HG03095 (cell line): ENCODE results near the gene PIP4K2A.
"Not testable (repeated sequence)": the region's sequence is repeated elsewhere in the genome, so short reads cannot be mapped to it uniquely, and the experiment has no call there.

Experiments
- ATAC-seq: cut with Tn5 transposase; IDR thresholded peaks from one replicate; pipeline ENCODE4 v1.9.1; 2021; ENCODE audit warnings: moderate library complexity; ENCODE audit not compliant: unreplicated experiment

The PIP4K2A gene

GRCh38 chr10:22714479-22715289, at the start of gene PIP4K2A:
TSS of gene PIP4K2A (minus strand) at chr10:22714578. CDS start at chr10:22714326, 252 bp downstream.
- peak; percentile 67 for ATAC-seq

DNA sequence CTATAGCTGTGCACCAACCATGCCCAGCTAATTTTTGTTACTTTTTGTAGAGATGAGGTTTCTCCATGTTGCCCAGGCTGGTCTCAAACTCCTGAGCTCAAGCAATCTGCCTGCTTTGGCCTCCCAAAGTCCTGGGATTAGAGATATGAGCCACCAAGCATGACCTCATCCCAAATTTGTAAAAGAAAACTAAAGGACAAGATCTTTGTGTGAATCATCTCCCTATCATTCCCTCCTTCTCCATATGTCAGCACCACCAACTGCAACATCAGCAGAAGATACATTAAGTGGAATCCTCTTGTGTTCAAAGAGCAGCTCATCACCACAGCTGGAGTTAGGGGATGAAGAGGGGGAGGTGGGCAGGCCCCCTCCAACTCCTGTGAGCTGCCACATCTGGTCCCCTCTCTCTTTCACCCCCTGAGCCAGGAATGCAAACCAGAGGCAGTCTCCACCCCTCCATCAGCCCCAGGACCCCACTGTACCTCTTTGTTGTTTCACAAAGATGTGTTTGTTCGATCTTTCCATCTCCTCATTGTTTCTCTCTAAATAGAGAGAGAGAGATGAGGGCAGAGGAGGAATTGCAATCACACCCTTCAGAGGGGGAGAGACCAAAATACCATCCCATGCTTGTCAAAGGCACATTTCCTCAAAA, 47.3 kb upstream of the PIP4K2A start:
- ATAC-seq: no peak

GRCh38 chr10:22760025-22760424, 45.6 kb upstream of the PIP4K2A start:
- ATAC-seq: no peak

- no peak for ATAC-seq
These were observed 44.5 kb upstream of the PIP4K2A start for GRCh38 chr10:22758867-22759266.

- no peak for ATAC-seq
These were observed 39.9 kb upstream of the PIP4K2A start for GRCh38 chr10:22754296-22754695.

DNA sequence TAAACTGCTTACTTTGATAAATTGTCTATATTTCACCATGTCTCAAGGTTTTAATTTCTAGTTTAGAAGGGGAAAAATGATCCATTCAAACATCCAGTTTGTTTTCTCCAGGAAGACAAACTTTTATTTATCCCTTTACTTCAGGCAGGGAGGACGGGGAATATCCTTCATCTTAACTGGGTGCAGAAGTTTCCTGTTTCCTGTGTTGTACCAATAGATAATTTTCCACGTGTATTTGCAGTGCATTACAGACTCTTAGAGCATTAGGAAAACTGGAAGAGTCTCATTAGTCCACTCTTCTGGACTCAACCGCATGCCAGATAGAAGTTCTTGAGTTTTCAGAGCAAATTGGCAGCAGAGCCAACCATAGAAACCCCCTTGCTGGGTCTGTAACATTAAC, 39.4 kb upstream of the PIP4K2A start:
- no peak for ATAC-seq

DNA sequence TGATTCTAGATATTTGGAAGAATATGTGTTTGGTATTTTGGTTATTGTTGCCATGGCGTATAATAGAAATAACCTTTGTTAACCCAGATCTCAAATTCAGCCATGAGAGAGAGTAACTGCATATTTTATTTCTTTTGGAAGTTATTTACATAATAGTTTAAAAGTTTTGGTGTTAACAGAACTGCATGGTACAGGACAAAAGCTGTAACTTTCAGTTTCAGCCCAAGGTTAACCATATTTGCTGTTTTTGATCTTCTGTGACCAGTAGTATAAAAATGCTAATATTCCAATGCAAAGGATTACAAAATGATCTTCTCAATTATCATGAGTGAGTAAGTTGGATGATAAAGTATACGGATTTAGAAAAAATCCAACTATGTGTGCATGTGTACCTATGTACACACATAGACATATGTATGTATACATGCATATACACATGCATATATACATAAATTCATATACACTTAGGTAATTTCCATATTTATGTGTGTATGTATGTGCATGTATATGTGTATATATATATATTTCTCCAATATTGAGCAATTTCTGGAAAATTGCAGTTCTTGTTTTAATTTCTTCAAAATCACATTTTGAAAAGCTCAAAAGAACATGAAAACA, 38.0 kb upstream of the PIP4K2A start:
- ATAC-seq: no peak

- no peak for ATAC-seq
These were observed 35.8 kb upstream of the PIP4K2A start for GRCh38 chr10:22750131-22750530.

GRCh38 chr10:22744858-22745257, 30.5 kb upstream of the PIP4K2A start:
- not testable (repeated sequence) for ATAC-seq

DNA sequence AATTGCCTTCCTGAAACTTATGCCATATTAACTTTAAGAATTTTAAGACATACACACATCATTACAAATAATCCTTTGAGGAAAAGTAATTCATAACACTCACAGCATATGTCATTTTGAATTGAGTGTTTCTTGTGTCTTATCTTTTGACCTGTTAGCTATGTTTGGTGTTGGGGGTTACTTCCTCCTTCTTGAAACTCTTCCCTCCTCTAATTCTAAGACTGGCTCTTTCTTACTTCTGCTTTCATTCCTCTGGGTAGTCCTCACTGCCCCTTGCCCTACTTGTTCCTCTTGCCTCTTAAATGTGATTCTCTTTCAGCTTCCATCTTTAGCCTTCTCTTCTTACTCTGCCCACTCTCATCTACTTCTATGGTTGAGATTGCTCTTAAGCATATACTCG, 28.3 kb upstream of the PIP4K2A start:
- peak; percentile 99 for ATAC-seq

DNA sequence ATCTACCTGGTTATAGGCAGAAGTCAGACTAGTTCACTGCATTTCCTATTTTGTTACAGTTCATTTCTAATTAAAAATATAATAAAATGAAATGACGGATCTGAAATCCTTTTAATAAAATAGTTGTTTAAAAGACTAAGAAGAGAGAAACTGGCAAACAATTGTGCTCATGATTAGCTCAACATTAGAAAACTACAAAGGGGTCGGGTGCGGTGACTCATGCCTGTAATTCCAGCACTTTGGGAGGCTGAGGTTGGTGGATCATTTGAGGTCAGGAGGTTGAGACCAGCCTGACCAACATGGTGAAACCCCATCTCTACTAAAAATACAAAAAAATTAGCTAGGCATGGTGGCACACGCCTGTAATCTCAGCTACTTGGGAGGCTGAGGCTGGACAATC, 27.3 kb upstream of the PIP4K2A start:
- not testable (repeated sequence) for ATAC-seq

- ATAC-seq: no peak
These were observed 25.8 kb upstream of the PIP4K2A start for GRCh38 chr10:22740180-22740579.

DNA sequence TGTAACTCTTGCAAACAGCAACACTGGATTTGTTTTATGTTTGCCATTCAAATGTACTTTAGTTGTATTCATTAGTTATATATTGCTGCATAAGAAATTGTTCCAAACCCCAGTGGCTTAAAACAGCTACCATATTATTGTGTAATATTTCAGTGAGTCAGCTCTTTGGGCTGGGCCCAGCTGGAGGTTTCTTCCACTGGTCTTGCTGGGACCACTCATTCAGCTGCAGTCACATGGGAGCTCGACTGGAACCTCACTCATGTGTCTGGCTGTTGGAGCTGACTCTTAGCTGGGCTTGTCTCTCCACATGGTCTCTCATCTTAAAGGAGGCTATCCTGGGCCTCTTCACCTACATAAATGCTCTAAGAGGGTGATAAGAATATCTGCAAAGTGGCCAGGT, 23.2 kb upstream of the PIP4K2A start:
- ATAC-seq: no peak

DNA sequence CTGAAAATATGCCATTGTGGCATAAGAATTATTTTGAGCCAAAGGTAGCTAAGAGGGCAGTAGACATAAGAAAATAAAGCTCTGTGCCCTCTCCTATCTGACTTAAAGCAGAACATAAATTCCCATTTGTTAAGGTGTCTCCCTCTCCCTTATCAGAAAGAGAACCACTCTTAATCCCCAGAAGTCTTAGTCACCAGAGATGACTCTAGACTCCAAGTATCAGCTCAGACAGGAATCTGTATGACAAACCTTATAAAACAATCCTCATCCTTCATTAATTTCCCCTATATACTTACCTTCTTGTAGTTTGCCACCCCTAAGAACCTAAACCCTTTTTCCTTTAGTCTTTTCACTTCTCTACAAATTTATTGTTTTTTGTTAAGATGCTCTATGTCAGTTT, 21.8 kb upstream of the PIP4K2A start:
- no peak for ATAC-seq

GRCh38 chr10:22733992-22734391, 19.6 kb upstream of the PIP4K2A start:
- ATAC-seq: no peak

DNA sequence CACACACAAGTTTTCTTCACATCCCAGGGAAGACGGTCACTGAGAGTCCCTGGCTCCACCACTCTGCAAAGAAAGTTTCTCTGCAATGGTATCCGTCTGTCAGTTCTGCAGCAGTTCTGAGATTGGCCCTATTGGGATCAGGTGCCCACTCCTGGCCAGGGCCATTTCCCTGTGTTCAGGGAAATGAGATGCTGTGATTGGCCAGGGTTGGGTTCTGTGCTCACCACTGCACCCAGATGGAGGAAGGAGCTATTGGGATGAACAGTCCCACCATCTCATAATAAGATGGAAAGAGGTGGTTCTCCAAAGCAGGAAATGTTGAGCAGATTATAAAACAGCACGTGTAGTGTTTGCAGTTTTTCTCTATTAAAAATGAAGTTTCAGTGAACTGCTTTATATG, 13.3 kb upstream of the PIP4K2A start:
- ATAC-seq: no peak

DNA sequence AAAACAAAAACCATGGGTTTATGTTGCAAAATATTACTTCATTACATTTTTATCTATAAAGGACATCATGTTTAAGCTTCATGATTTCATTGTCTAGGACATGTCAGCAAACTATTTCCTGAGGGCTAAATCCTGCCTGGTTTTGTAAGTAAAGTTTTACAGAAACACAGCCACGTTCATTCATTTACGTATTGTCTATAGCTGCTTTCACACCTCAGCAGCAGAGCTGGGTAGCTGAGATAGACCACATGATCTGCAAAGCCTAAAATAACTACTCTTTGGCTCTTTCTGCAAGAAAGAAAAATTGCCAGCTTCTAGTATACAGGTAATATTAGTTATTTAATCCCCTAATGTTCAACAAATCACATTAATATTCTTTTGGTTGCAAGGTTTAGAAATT, 12.7 kb upstream of the PIP4K2A start:
- ATAC-seq: no peak

- no peak for ATAC-seq
These were observed 10.4 kb upstream of the PIP4K2A start for GRCh38 chr10:22724773-22725172.

- peak; percentile 55 for ATAC-seq
These were observed 9.4 kb upstream of the PIP4K2A start for GRCh38 chr10:22723783-22724182.

DNA sequence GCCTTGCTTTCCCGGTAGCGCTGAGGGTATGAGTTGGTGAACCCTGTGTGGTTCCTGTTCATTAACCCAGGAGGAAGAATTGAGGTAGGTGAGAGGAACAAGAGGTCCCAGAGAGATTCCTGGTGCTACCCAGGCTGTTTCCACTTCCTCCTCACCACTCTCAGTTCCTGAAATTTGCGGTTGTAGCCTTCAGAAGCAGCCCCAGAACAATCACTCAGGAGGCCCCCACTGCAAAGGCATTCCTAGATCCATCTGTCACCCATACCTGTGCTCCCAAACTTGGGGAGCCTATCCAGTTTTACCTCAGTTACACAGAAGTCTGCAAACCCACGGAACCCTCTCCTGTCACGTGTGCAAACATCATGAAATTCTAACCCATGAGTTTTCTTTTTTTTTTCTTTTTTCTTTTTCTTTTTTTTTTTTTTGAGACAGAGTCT, 9.0 kb upstream of the PIP4K2A start:
- peak; percentile 72 for ATAC-seq

DNA sequence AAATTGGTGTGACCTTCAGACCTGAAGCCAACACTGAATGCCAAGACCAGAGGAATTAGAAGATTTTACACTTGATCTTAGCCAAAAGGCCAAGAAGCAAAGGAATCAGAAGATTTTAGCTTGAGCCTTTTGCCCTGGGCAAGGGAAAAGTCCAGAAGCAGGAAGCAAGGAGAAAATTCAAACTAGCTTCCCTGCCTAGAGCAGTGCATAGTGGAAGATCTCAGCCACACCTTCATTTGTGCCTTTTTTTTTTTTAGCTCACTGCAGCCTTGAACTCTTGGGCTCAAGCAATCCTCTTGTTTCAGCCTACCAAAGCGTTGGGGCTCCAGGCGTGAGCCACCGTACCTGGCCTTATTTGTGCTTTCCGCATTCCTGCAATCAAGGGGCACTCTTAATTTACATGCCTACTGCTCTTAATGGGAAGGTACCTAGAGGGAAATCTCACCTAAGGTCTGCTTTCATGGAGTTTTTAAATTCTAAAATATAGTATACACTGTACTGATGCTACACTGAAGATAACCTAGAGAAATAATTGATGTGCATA, 8.3 kb upstream of the PIP4K2A start:
- no peak for ATAC-seq

DNA sequence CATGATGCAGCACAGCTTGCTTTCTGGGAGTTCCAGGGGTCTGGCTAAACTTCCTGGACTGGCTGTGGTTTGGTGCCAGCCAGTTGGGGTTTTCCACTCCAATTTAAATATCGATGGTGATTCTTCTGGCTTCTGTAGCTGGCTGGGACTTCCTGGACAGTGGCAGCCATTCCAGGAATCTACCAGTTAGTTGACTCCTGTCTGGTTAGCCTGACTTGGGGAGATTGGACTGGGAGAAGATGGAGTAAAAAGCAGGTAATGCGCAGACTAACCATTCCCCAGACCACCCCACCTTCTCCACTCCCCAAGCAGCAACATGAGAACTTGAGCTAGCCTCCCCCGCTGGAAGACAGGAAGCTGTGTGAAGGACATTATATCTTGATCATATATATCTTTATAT, 6.3 kb upstream of the PIP4K2A start:
- no peak for ATAC-seq
